Measurements from ENCODE around the gene PDLIM1.

Gene PDLIM1

GRCh38 chr10:95314192-95314918 lies 23.6 kb upstream of the PDLIM1 start:
- DNase-seq, result no peak

GRCh38 chr10:95312986-95313495 lies 22.2 kb upstream of the PDLIM1 start:
- DNase-seq, result no peak

- DNase-seq, result no peak
These were observed 21.5 kb upstream of the PDLIM1 start for GRCh38 chr10:95312257-95312656.

- no peak for DNase-seq
These were observed 19.2 kb upstream of the PDLIM1 start for GRCh38 chr10:95309958-95310357.

- no peak for DNase-seq
These were observed 17.8 kb upstream of the PDLIM1 start for GRCh38 chr10:95308389-95309302.

- DNase-seq, result no peak
These were observed 16.0 kb upstream of the PDLIM1 start for GRCh38 chr10:95306851-95307250.

GRCh38 chr10:95306318-95306650 lies 15.5 kb upstream of the PDLIM1 start:
- no peak for DNase-seq

- no peak for DNase-seq
These were observed 15.0 kb upstream of the PDLIM1 start for GRCh38 chr10:95305606-95306317.

GRCh38 chr10:95304976-95305375 lies 14.2 kb upstream of the PDLIM1 start:
- DNase-seq, result no peak

- DNase-seq, result no peak
These were observed 13.7 kb upstream of the PDLIM1 start for GRCh38 chr10:95304463-95304862.

- no peak for DNase-seq
These were observed 13.1 kb upstream of the PDLIM1 start for GRCh38 chr10:95303950-95304349.

- no peak for DNase-seq
These were observed 12.7 kb upstream of the PDLIM1 start for GRCh38 chr10:95303535-95303934.

- DNase-seq, result no peak
These were observed 9.3 kb upstream of the PDLIM1 start for GRCh38 chr10:95300022-95300539.

- no peak for DNase-seq
These were observed 6.6 kb upstream of the PDLIM1 start for GRCh38 chr10:95297402-95297801.

GRCh38 chr10:95296764-95297163 lies 6.0 kb upstream of the PDLIM1 start:
- no peak for DNase-seq

- DNase-seq, result peak; percentile 72
These were observed 4.4 kb upstream of the PDLIM1 start for GRCh38 chr10:95295031-95295755.

- no peak for DNase-seq
These were observed 2.8 kb upstream of the PDLIM1 start for GRCh38 chr10:95293631-95294030.

GRCh38 chr10:95291365-95292039 lies 699 bp upstream of the PDLIM1 start:
- DNase-seq, result no peak

GRCh38 chr10:95289921-95290421 lies 832 bp downstream of the PDLIM1 start:
- no peak for DNase-seq

- DNase-seq, result no peak
These were observed 1.5 kb downstream of the PDLIM1 start for GRCh38 chr10:95289003-95289920.
